Measurements from ENCODE around the gene DNTTIP2.

DNTTIP2 gene

GRCh38 chr1:93816970-93817678 lies 61.9 kb downstream of the DNTTIP2 start:
- DNase-seq (ENCODE audit: extremely low read depth, low read depth), result no peak
- TF ChIP-seq CTCF (IDR thresholded peaks at IDR 0.05; ENCODE audit: low read depth, low read length), result no peak

Measured in AG09319 (cell line).